Caco-2 (cell line): ENCODE results near the gene NEB. TPM values are rescaled to one million over a fixed set of nuclear protein-coding genes. Genes with fewer than 3 reads are reported as not detected.

ENCODE experiments used
- BruUV-seq: library from RNA; stranded (reverse); fragments of 400-500 nt; replicated peaks from 2 replicates; lab custom pipeline; 2021; lab: Mats Ljungman, UMichigan
- CTCF ChIA-PET: fragments of 300-600 bp; sonication (Branson Sonifier 250); formaldehyde crosslinking; loops from one replicate; lab custom pipeline; 2022; ENCODE audit warnings: antibody characterized with exemption; lab: Charles Lee
- POLR2A ChIA-PET: fragments of 300-600 bp; sonication (Branson Sonifier 250); formaldehyde crosslinking; loops from one replicate; lab custom pipeline; 2022; ENCODE audit warnings: antibody characterized with exemption; lab: Charles Lee
- DNase-seq, 2 experiments: peaks; one replicate each; pipeline versions ENCODE4 v3.0.0 to v3.0.0-alpha.2; 2020 to 2022
- H3K27me3 ChIP-seq: replicated peaks from 2 replicates; pipeline ENCODE4 v1.6.0; 2011; ENCODE audit warnings: low read length; ENCODE audit not compliant: control insufficient read depth, insufficient read depth
- H3K36me3 ChIP-seq: 2 replicates; pipeline ENCODE4 v1.5.1; 2011; ENCODE audit warnings: low read length; ENCODE audit not compliant: control insufficient read depth, insufficient read depth
- H3K4me1 ChIP-seq: fragments of 250-450 bp; sonication (Bioruptor Pico); 2 replicates; pipeline ENCODE4 v1.5.1; 2020; ENCODE audit warnings: mild to moderate bottlenecking
- H3K4me3 ChIP-seq: 2 replicates; pipeline ENCODE4 v1.5.1; 2011; ENCODE audit warnings: low read depth, mild to moderate bottlenecking, control low read depth, low read length
- H3K9me3 ChIP-seq: fragments of 250-450 bp; sonication (Bioruptor Pico); 2 replicates; pipeline ENCODE4 v1.5.1; 2020; ENCODE audit warnings: mild to moderate bottlenecking, moderate library complexity
- H3K27ac Mint-ChIP-seq: one replicate; pipeline ENCODE4 v1.8.0; 2022; ENCODE audit warnings: mixed read lengths; ENCODE audit not compliant: unreplicated experiment
- H3K27me3 Mint-ChIP-seq: one replicate; pipeline ENCODE4 v1.8.0; 2022; ENCODE audit warnings: mixed read lengths; ENCODE audit not compliant: insufficient read depth, unreplicated experiment
- H3K36me3 Mint-ChIP-seq: one replicate; pipeline ENCODE4 v1.8.0; 2022; ENCODE audit warnings: mild to moderate bottlenecking, mixed read lengths; ENCODE audit not compliant: insufficient read depth, unreplicated experiment
- H3K4me1 Mint-ChIP-seq: one replicate; pipeline ENCODE4 v1.8.0; 2022; ENCODE audit warnings: low read depth, mixed read lengths; ENCODE audit not compliant: unreplicated experiment
- H3K4me3 Mint-ChIP-seq: one replicate; pipeline ENCODE4 v1.8.0; 2022; ENCODE audit warnings: mild to moderate bottlenecking, moderate library complexity, mixed read lengths; ENCODE audit not compliant: unreplicated experiment
- H3K9me3 Mint-ChIP-seq: one replicate; pipeline ENCODE4 v1.8.0; 2022; ENCODE audit warnings: mixed read lengths; ENCODE audit not compliant: unreplicated experiment
- CTCF ChIP-seq, 2 experiments: fragments of 200-600 bp in 1 of 2; IDR thresholded peaks; 1 replicate in 1 of 2; 2 replicates in 1 of 2; pipeline versions ENCODE4 v1.5.1 to v1.8.0; 2011 to 2022; ENCODE audit warnings: antibody characterized with exemption in 1 of 2, control low read depth in 1 of 2, inconsistent platforms in 1 of 2, low read depth in 1 of 2, low read length in 1 of 2, mild to moderate bottlenecking in 1 of 2, moderate library complexity in 1 of 2; ENCODE audit not compliant: insufficient read depth in 1 of 2, severe bottlenecking in 1 of 2, unreplicated experiment in 1 of 2
- intact Hi-C: fragments of 100-400 bp; cut with micrococcal nuclease; formaldehyde crosslinking; loops from one replicate; pipeline ENCODE4 v1.10.0; 2022; ENCODE audit not compliant: unreplicated experiment
- total RNA-seq: library from RNA; stranded (reverse); gene quantifications from 2 replicates; pipeline ENCODE4 v1.2.3, GENCODE V29; 2022

Gene NEB
- total RNA-seq, 1 experiment from 2014 or later, result 14.7 TPM

GRCh38 chr2:151775057-151775740 is 40.9 kb upstream of the NEB start:
- intact Hi-C loops, result no loop called here
- TF ChIP-seq CTCF (IDR thresholded peaks at IDR 0.05; ENCODE audit: insufficient read depth in 1 of 2, low read depth in 1 of 2, low read length in 1 of 2, severe bottlenecking in 1 of 2, unreplicated experiment in 1 of 2), result no peak
- POLR2A ChIA-PET, result no interaction called here
- Mint-ChIP-seq H3K27ac (no peak overlapping the region), H3K36me3 (peaks cover 5% of the 10 kb centered on the region), H3K9me3 (no peaks in the 10 kb centered on the region), H3K27me3 (no peaks in the 10 kb centered on the region), H3K4me3 (no peak overlapping the region), H3K4me1 (no peaks in the 10 kb centered on the region)
- no peaks in the 10 kb centered on the region for H3K36me3 ChIP-seq
- DNase-seq, result no peak
- no peaks in the 10 kb centered on the region for H3K4me1 ChIP-seq
- H3K27me3 ChIP-seq, result no peaks in the 10 kb centered on the region
- 0 out of 2 replicates have a peak, but pooled peaks cover 2% of the 10 kb centered on the region for H3K9me3 ChIP-seq
- CTCF ChIA-PET, result no interaction called here
- no TSS peak for BruUV-seq
- no peak overlapping the region for H3K4me3 ChIP-seq

GRCh38 chr2:151774506-151774905 is 40.2 kb upstream of the NEB start:
- no peaks in the 10 kb centered on the region for H3K4me1 Mint-ChIP-seq
- no TSS peak for BruUV-seq
- no peaks in the 10 kb centered on the region for H3K9me3 Mint-ChIP-seq
- ChIA-PET POLR2A (no interaction called here), CTCF (no interaction called here)
- Histone ChIP-seq H3K4me1 (no peaks in the 10 kb centered on the region), H3K4me3 (no peak overlapping the region), H3K27me3 (no peaks in the 10 kb centered on the region), H3K9me3 (0 out of 2 replicates have a peak, but pooled peaks cover 2% of the 10 kb centered on the region), H3K36me3 (no peaks in the 10 kb centered on the region)
- DNase-seq, result no peak
- peaks cover 5% of the 10 kb centered on the region for H3K36me3 Mint-ChIP-seq
- TF ChIP-seq CTCF (IDR thresholded peaks at IDR 0.05; ENCODE audit: insufficient read depth in 1 of 2, low read depth in 1 of 2, low read length in 1 of 2, severe bottlenecking in 1 of 2, unreplicated experiment in 1 of 2), result no peak
- H3K27ac Mint-ChIP-seq, result no peak overlapping the region
- no peaks in the 10 kb centered on the region for H3K27me3 Mint-ChIP-seq
- intact Hi-C loops, result no loop called here
- no peak overlapping the region for H3K4me3 Mint-ChIP-seq

- Histone ChIP-seq H3K9me3 (no peaks in the 10 kb centered on the region), H3K36me3 (no peaks in the 10 kb centered on the region), H3K4me3 (no peak overlapping the region), H3K27me3 (no peaks in the 10 kb centered on the region), H3K4me1 (no peaks in the 10 kb centered on the region)
- BruUV-seq, result no TSS peak
- ChIA-PET CTCF (no interaction called here), POLR2A (no interaction called here)
- intact Hi-C loops, result no loop called here
- DNase-seq, result no peak
- TF ChIP-seq CTCF (IDR thresholded peaks at IDR 0.05; ENCODE audit: insufficient read depth in 1 of 2, low read depth in 1 of 2, low read length in 1 of 2, severe bottlenecking in 1 of 2, unreplicated experiment in 1 of 2), result no peak
- H3K9me3 Mint-ChIP-seq, result no peaks in the 10 kb centered on the region
- H3K4me1 Mint-ChIP-seq, result no peaks in the 10 kb centered on the region
- H3K4me3 Mint-ChIP-seq, result no peak overlapping the region
- no peaks in the 10 kb centered on the region for H3K27me3 Mint-ChIP-seq
- no peaks in the 10 kb centered on the region for H3K36me3 Mint-ChIP-seq
- H3K27ac Mint-ChIP-seq, result no peak overlapping the region
Measured at GRCh38 chr2:151771599-151772358, 37.5 kb upstream of the NEB start.
